HFFc6 (cell line): ENCODE results near the gene SIGLEC10. TPM values are rescaled to one million over a fixed set of nuclear protein-coding genes. Genes with fewer than 3 reads are reported as not detected.

Source experiments
- DNase-seq: peaks from one replicate; pipeline ENCODE4 v3.0.0-alpha.2; 2018
- H3K27ac Mint-ChIP-seq: 2 replicates; pipeline ENCODE4 v1.8.0; 2020; ENCODE audit warnings: mild to moderate bottlenecking, mixed read lengths
- H3K27me3 Mint-ChIP-seq: 2 replicates; pipeline ENCODE4 v1.8.0; 2021; ENCODE audit warnings: mild to moderate bottlenecking, moderate library complexity, mixed read lengths; ENCODE audit not compliant: insufficient read depth
- H3K36me3 Mint-ChIP-seq: 2 replicates; pipeline ENCODE4 v1.8.0; 2021; ENCODE audit warnings: low read depth, mixed read lengths
- H3K4me1 Mint-ChIP-seq: 2 replicates; pipeline ENCODE4 v1.8.0; 2020; ENCODE audit warnings: low read depth, mixed read lengths
- H3K4me3 Mint-ChIP-seq: 2 replicates; pipeline ENCODE4 v1.8.0; 2020; ENCODE audit warnings: mild to moderate bottlenecking, moderate library complexity, mixed read lengths
- H3K9me3 Mint-ChIP-seq: 2 replicates; pipeline ENCODE4 v1.8.0; 2020; ENCODE audit warnings: mild to moderate bottlenecking, mixed read lengths
- CTCF ChIP-seq: fragments of 200-600 bp; sonication (generic); IDR thresholded peaks from 2 replicates; pipeline ENCODE4 v1.5.0; 2021; ENCODE audit warnings: antibody characterized with exemption, mild to moderate bottlenecking
- total RNA-seq, 6 experiments: library from RNA; stranded (reverse); fragmentation: NEBNext Ultra II Directional; extraction: Animal tissue kit (Norgen Biotek cat#: 25700); gene quantifications; 2 replicates in 1 of 6; 3 replicates in 5 of 6; pipeline ENCODE4 v1.2.3, GENCODE V29; 2021

SIGLEC10 gene
- total RNA-seq, 6 experiments from 2014 or later: not detected

- peaks cover 19% of the 10 kb centered on the region; the same call in 1 of the 2 replicates for H3K27me3 Mint-ChIP-seq
- TF ChIP-seq CTCF: no peak
- peaks cover 12% of the 10 kb centered on the region for H3K4me1 Mint-ChIP-seq
- H3K4me3 Mint-ChIP-seq: no peak overlapping the region
- no peak for DNase-seq
- H3K36me3 Mint-ChIP-seq: 0 out of 2 replicates have a peak, but pooled peaks cover 2% of the 10 kb centered on the region
- 0 out of 2 replicates have a peak, but pooled peaks cover 3% of the 10 kb centered on the region for H3K9me3 Mint-ChIP-seq
- H3K27ac Mint-ChIP-seq: no peak overlapping the region
Measured at GRCh38 chr19:51441410-51442390, 24.3 kb upstream of the SIGLEC10 start.

GRCh38 chr19:51440846-51441409, 23.5 kb upstream of the SIGLEC10 start:
- Mint-ChIP-seq H3K4me3 (no peak overlapping the region), H3K9me3 (no peaks in the 10 kb centered on the region), H3K27me3 (peaks cover 25% of the 10 kb centered on the region; the same call in 1 of the 2 replicates), H3K27ac (no peak overlapping the region), H3K4me1 (peaks cover 12% of the 10 kb centered on the region), H3K36me3 (no peaks in the 10 kb centered on the region)
- DNase-seq: peak; percentile 5
- no peak for TF ChIP-seq CTCF

GRCh38 chr19:51440052-51440451, 22.6 kb upstream of the SIGLEC10 start:
- peaks cover 25% of the 10 kb centered on the region for H3K27me3 Mint-ChIP-seq
- no peak overlapping the region for H3K27ac Mint-ChIP-seq
- TF ChIP-seq CTCF: no peak
- H3K4me3 Mint-ChIP-seq: no peak overlapping the region
- no peak for DNase-seq
- no peaks in the 10 kb centered on the region for H3K9me3 Mint-ChIP-seq
- H3K36me3 Mint-ChIP-seq: no peaks in the 10 kb centered on the region
- peaks cover 12% of the 10 kb centered on the region for H3K4me1 Mint-ChIP-seq

GRCh38 chr19:51439021-51439465, 21.6 kb upstream of the SIGLEC10 start:
- peak; percentile 15 for DNase-seq
- H3K27me3 Mint-ChIP-seq: peaks cover 25% of the 10 kb centered on the region

GRCh38 chr19:51434456-51434855, 17.0 kb upstream of the SIGLEC10 start:
- Mint-ChIP-seq H3K36me3 (no peaks in the 10 kb centered on the region), H3K4me3 (no peak overlapping the region), H3K27me3 (peaks cover 12% of the 10 kb centered on the region), H3K9me3 (no peaks in the 10 kb centered on the region), H3K4me1 (no peaks in the 10 kb centered on the region), H3K27ac (no peak overlapping the region)
- TF ChIP-seq CTCF: no peak
- no peak for DNase-seq

More at GRCh38 chr19:51439021-51439465, 21.6 kb upstream of the SIGLEC10 start:
- no peak overlapping the region for H3K4me3 Mint-ChIP-seq
- peak; percentile 64 for TF ChIP-seq CTCF
- H3K4me1 Mint-ChIP-seq: peaks cover 12% of the 10 kb centered on the region
- no peak overlapping the region for H3K27ac Mint-ChIP-seq
- no peaks in the 10 kb centered on the region for H3K9me3 Mint-ChIP-seq
- H3K36me3 Mint-ChIP-seq: no peaks in the 10 kb centered on the region
